WTC11 (cell line): Measurements from ENCODE around the gene PRKACA. TPM values are rescaled to one million over a fixed set of nuclear protein-coding genes. Genes with fewer than 3 reads are reported as not detected.

Experiments
- ATAC-seq: fragments of 200-7000 bp; cut with Tn5 transposase; 2 replicates; pipeline ENCODE4 v1.10.0; 2021; ENCODE audit warnings: mild to moderate bottlenecking, moderate library complexity
- CTCF ChIA-PET: fragments of 300-600 bp; sonication (Branson Sonifier 250); formaldehyde crosslinking; loops from one replicate; lab custom pipeline; 2021; ENCODE audit warnings: antibody characterized with exemption; lab: Charles Lee
- POLR2A ChIA-PET: fragments of 350-600 bp; sonication (Branson Sonifier 250); formaldehyde crosslinking; loops from one replicate; lab custom pipeline; 2021; ENCODE audit warnings: antibody characterized with exemption; lab: Charles Lee
- DNase-seq: peaks from one replicate; pipeline ENCODE4 v3.0.0; 2021; ENCODE audit warnings: low spot score
- H3K27ac Mint-ChIP-seq: 2 replicates; pipeline ENCODE4 v1.8.0; 2021; ENCODE audit warnings: mixed read lengths
- H3K27me3 Mint-ChIP-seq: 2 replicates; pipeline ENCODE4 v1.8.0; 2021; ENCODE audit warnings: low read depth, mild to moderate bottlenecking, moderate library complexity, mixed read lengths
- H3K36me3 Mint-ChIP-seq: 2 replicates; pipeline ENCODE4 v1.8.0; 2021; ENCODE audit warnings: mixed read lengths
- H3K4me1 Mint-ChIP-seq: 2 replicates; pipeline ENCODE4 v1.8.0; 2022; ENCODE audit warnings: mixed read lengths
- H3K4me3 Mint-ChIP-seq: 2 replicates; pipeline ENCODE4 v1.8.0; 2021; ENCODE audit warnings: mild to moderate bottlenecking, moderate library complexity, mixed read lengths
- H3K9me3 Mint-ChIP-seq: 2 replicates; pipeline ENCODE4 v1.8.0; 2021; ENCODE audit warnings: mixed read lengths
- CTCF ChIP-seq: fragments of 200-600 bp; IDR thresholded peaks from 2 replicates; pipeline ENCODE4 v1.8.0; 2022; ENCODE audit warnings: antibody characterized with exemption
- FOXJ3 ChIP-seq: sonication (generic); formaldehyde crosslinking; IDR thresholded peaks from 2 replicates; pipeline ENCODE4 v1.9.0; 2021; ENCODE audit warnings: missing genetic modification reagents, mild to moderate bottlenecking, borderline replicate concordance
- HMGA2 ChIP-seq: fragments of 250-450 bp; sonication (Bioruptor Pico); IDR thresholded peaks from 2 replicates; pipeline ENCODE4 v1.4.0; 2021; ENCODE audit warnings: mild to moderate bottlenecking, moderate library complexity
- JUN ChIP-seq: sonication (generic); formaldehyde crosslinking; IDR thresholded peaks from 2 replicates; pipeline ENCODE4 v1.8.0; 2023; ENCODE audit warnings: mild to moderate bottlenecking, missing genetic modification reagents
- KAT7 ChIP-seq: sonication (generic); formaldehyde crosslinking; IDR thresholded peaks from 2 replicates; pipeline ENCODE4 v1.8.1; 2023; ENCODE audit warnings: missing genetic modification reagents, mild to moderate bottlenecking, borderline replicate concordance
- NFE2L1 ChIP-seq: sonication (generic); formaldehyde crosslinking; IDR thresholded peaks from 2 replicates; pipeline ENCODE4 v1.8.1; 2023; ENCODE audit warnings: missing genetic modification reagents
- NR3C1 ChIP-seq: sonication (generic); formaldehyde crosslinking; conservative IDR thresholded peaks from 2 replicates; pipeline ENCODE4 v1.8.1; 2023; ENCODE audit warnings: low read depth, mild to moderate bottlenecking, missing genetic modification reagents
- PREB ChIP-seq: sonication (generic); formaldehyde crosslinking; IDR thresholded peaks from 2 replicates; pipeline ENCODE4 v1.8.1; 2022; ENCODE audit warnings: mild to moderate bottlenecking, missing genetic modification reagents, moderate library complexity, borderline replicate concordance
- SMAD4 ChIP-seq: sonication (generic); formaldehyde crosslinking; IDR thresholded peaks from 2 replicates; pipeline ENCODE4 v1.8.0; 2022; ENCODE audit warnings: mild to moderate bottlenecking, missing genetic modification reagents
- ZNF219 ChIP-seq: sonication (generic); formaldehyde crosslinking; IDR thresholded peaks from 2 replicates; pipeline ENCODE4 v1.8.0; 2023; ENCODE audit warnings: missing genetic modification reagents, mild to moderate bottlenecking, borderline replicate concordance
- ZNF281 ChIP-seq: sonication (generic); formaldehyde crosslinking; IDR thresholded peaks from 2 replicates; pipeline ENCODE4 v1.8.0; 2023; ENCODE audit warnings: mild to moderate bottlenecking, missing genetic modification reagents
- ZNF317 ChIP-seq: sonication (generic); formaldehyde crosslinking; IDR thresholded peaks from 2 replicates; pipeline ENCODE4 v1.8.1; 2023; ENCODE audit warnings: low read depth, mild to moderate bottlenecking, moderate library complexity, missing genetic modification reagents, borderline replicate concordance
- ZNF416 ChIP-seq: fragments of 250-450 bp; sonication (Bioruptor Pico); IDR thresholded peaks from 2 replicates; pipeline ENCODE4 v1.9.0; 2021; ENCODE audit warnings: mild to moderate bottlenecking, inconsistent platforms
- ZNF512 ChIP-seq: sonication (generic); formaldehyde crosslinking; IDR thresholded peaks from 2 replicates; pipeline ENCODE4 v1.8.1; 2022; ENCODE audit warnings: missing genetic modification reagents, borderline replicate concordance
- ZNF671 ChIP-seq: fragments of 250-450 bp; sonication (Bioruptor Pico); IDR thresholded peaks from 2 replicates; pipeline ENCODE4 v1.8.0; 2021; ENCODE audit warnings: mild to moderate bottlenecking
- total RNA-seq: library from RNA; stranded (reverse); gene quantifications from 3 replicates; pipeline ENCODE4 v1.2.3, GENCODE V29; 2021

Gene PRKACA
- total RNA-seq, 1 experiment from 2014 or later: 37.8 TPM

- CTCF ChIA-PET: interaction anchor here (0.7 to 1.7 kb wide), 3 partner anchors 46 to 338 kb away, joined by 3 to 14 read pairs (median 5); no protein-coding TSS in a partner anchor
- TF ChIP-seq CTCF (no peak), ZNF671 (no peak), JUN (CRISPR knock-in tag) (no peak), SMAD4 (CRISPR knock-in tag) (no peak), HMGA2 (CRISPR knock-in tag) (no peak), ZNF512 (CRISPR knock-in tag) (no peak), ZNF219 (no peak), ZNF281 (CRISPR knock-in tag) (no peak), PREB (CRISPR knock-in tag) (no peak), KAT7 (no peak), FOXJ3 (no peak), ZNF416 (CRISPR knock-in tag) (no peak), ZNF317 (no peak)
- H3K36me3 Mint-ChIP-seq: no peaks in the 10 kb centered on the region
- H3K4me1 Mint-ChIP-seq: peaks cover 9% of the 10 kb centered on the region; the same call in 1 of the 2 replicates
- no peak overlapping the region for H3K4me3 Mint-ChIP-seq
- no peaks in the 10 kb centered on the region; the same call in 1 of the 2 replicates for H3K27me3 Mint-ChIP-seq
- H3K27ac Mint-ChIP-seq: no peak overlapping the region
- no peak for DNase-seq
- POLR2A ChIA-PET: no interaction called here
- ATAC-seq: no peak
- H3K9me3 Mint-ChIP-seq: no peaks in the 10 kb centered on the region
Observed at GRCh38 chr19:14142262-14143190, 25.0 kb upstream of the PRKACA start.

- Mint-ChIP-seq H3K27ac (no peak overlapping the region), H3K4me3 (no peak overlapping the region), H3K36me3 (no peaks in the 10 kb centered on the region), H3K27me3 (no peaks in the 10 kb centered on the region; the same call in 1 of the 2 replicates), H3K9me3 (no peaks in the 10 kb centered on the region), H3K4me1 (peaks cover 9% of the 10 kb centered on the region; the same call in 1 of the 2 replicates)
- TF ChIP-seq NFE2L1 (CRISPR knock-in tag): no peak
- no peak for TF ChIP-seq NR3C1 (CRISPR knock-in tag)
- POLR2A ChIA-PET: no interaction called here
- DNase-seq (no peak), ATAC-seq (no peak)
- CTCF ChIA-PET: interaction anchor here (1.0 to 2.1 kb wide), 4 partner anchors 207 to 327 kb away, joined by 4 to 14 read pairs (median 10); no protein-coding TSS in a partner anchor
Observed at GRCh38 chr19:14141041-14141440, 23.5 kb upstream of the PRKACA start.
